ENCODE data around the gene INTS15. TPM values are rescaled to one million over a fixed set of nuclear protein-coding genes. Genes with fewer than 3 reads are reported as not detected.

Gene INTS15
- total and polyA plus RNA-seq, 4 donors = 13.8 to 34.5 (median 22.4) TPM

GRCh38 chr7:6624246-6624611 lies 34.4 kb downstream of the INTS15 start:
- DNase-seq = no peak
- TF ChIP-seq CTCF (IDR thresholded peaks at IDR 0.05; ENCODE audit: control extremely low read depth, extremely low read depth) = no peak

GRCh38 chr7:6628045-6628444 lies 38.2 kb downstream of the INTS15 start:
- peaks cover 0 to 7% (median 4%) of the 10 kb centered on the region in 4 donors for H3K36me3 ChIP-seq (ENCODE audit: control insufficient read depth in 4 of 4, insufficient read depth in 4 of 4, low read length in 4 of 4)
- no peak for DNase-seq
- H3K27ac ChIP-seq (ENCODE audit: low read depth in 1 of 2, low read length in 1 of 2) = no peak overlapping the region
- ATAC-seq (ENCODE audit: insufficient read depth, low FRiP score) = no peak
- no peak overlapping the region for H3K9ac ChIP-seq (ENCODE audit: insufficient read depth in 1 of 2, low read length in 2 of 2)
- H3K9me3 ChIP-seq (ENCODE audit: control insufficient read depth in 4 of 4, insufficient read depth in 3 of 4, low read length in 3 of 4) = no peaks in the 10 kb centered on the region
- no peak for TF ChIP-seq CTCF (IDR thresholded peaks at IDR 0.05; ENCODE audit: control extremely low read depth, extremely low read depth)
- no peaks in the 10 kb centered on the region for H3K27me3 ChIP-seq (ENCODE audit: control insufficient read depth in 3 of 3, insufficient read depth in 3 of 3, low read length in 2 of 3)
- no peaks in the 10 kb centered on the region for H3K4me1 ChIP-seq (ENCODE audit: control insufficient read depth in 5 of 5, insufficient read depth in 5 of 5, low read length in 5 of 5)
- no peak overlapping the region for H3K4me3 ChIP-seq
- WGBS, 2 donors = 81 to 89% methylated on average over 6 of the region's 6 CpGs

More at GRCh38 chr7:6624246-6624611, 34.4 kb downstream of the INTS15 start:
- Histone ChIP-seq H3K4me3 (no peak overlapping the region), H3K27me3 (ENCODE audit: control insufficient read depth in 3 of 3, insufficient read depth in 3 of 3, low read length in 2 of 3) (no peaks in the 10 kb centered on the region), H3K36me3 (ENCODE audit: control insufficient read depth in 4 of 4, insufficient read depth in 4 of 4, low read length in 4 of 4) (peaks cover 0 to 25% (median 12%) of the 10 kb centered on the region in 4 donors), H3K9ac (ENCODE audit: insufficient read depth in 1 of 2, low read length in 2 of 2) (no peak overlapping the region), H3K9me3 (ENCODE audit: control insufficient read depth in 4 of 4, insufficient read depth in 3 of 4, low read length in 3 of 4) (peaks cover 0 to 3% (median 0%) of the 10 kb centered on the region in 4 donors), H3K27ac (ENCODE audit: low read depth in 1 of 2, low read length in 1 of 2) (no peak overlapping the region), H3K4me1 (ENCODE audit: control insufficient read depth in 5 of 5, insufficient read depth in 5 of 5, low read length in 5 of 5) (no peaks in the 10 kb centered on the region)
- ATAC-seq (ENCODE audit: insufficient read depth, low FRiP score) = no peak
- 64 to 74% methylated on average over 3 of the region's 3 CpGs for WGBS, 2 donors

- H3K27me3 ChIP-seq (ENCODE audit: control insufficient read depth in 3 of 3, insufficient read depth in 3 of 3, low read length in 2 of 3) = no peaks in the 10 kb centered on the region
- no peak overlapping the region for H3K4me3 ChIP-seq
- no peak for TF ChIP-seq CTCF (IDR thresholded peaks at IDR 0.05; ENCODE audit: control extremely low read depth, extremely low read depth)
- DNase-seq = no peak
- peaks cover 0 to 2% (median 0%) of the 10 kb centered on the region in 4 donors for H3K36me3 ChIP-seq (ENCODE audit: control insufficient read depth in 4 of 4, insufficient read depth in 4 of 4, low read length in 4 of 4)
- no peak overlapping the region for H3K27ac ChIP-seq (ENCODE audit: low read depth in 1 of 2, low read length in 1 of 2)
- no peaks in the 10 kb centered on the region for H3K9me3 ChIP-seq (ENCODE audit: control insufficient read depth in 4 of 4, insufficient read depth in 3 of 4, low read length in 3 of 4)
- no peaks in the 10 kb centered on the region for H3K4me1 ChIP-seq (ENCODE audit: control insufficient read depth in 5 of 5, insufficient read depth in 5 of 5, low read length in 5 of 5)
- no peak for ATAC-seq (ENCODE audit: insufficient read depth, low FRiP score)
- WGBS, 2 donors = 69 to 86% methylated on average over 11 of the region's 11 CpGs
- no peak overlapping the region for H3K9ac ChIP-seq (ENCODE audit: insufficient read depth in 1 of 2, low read length in 2 of 2)
Measured at GRCh38 chr7:6630007-6630849, 40.4 kb downstream of the INTS15 start.

Data from lung (tissue), 12 donors.